Naive thymus-derived CD8-positive, alpha-beta T cell (primary cell): ENCODE measurements around the gene MRRF. TPM values are rescaled to one million over a fixed set of nuclear protein-coding genes. Genes with fewer than 3 reads are reported as not detected.
"Not testable (repeated sequence)": the region's sequence is repeated elsewhere in the genome, so short reads cannot be mapped to it uniquely, and the experiment has no call there.

Experiments
- ATAC-seq, 2 donors: fragments of 150-1000 bp; cut with Tn5 transposase in 1 of 2; sonication (Bioruptor Pico), chemical (Tn5 transposase) in 1 of 2; 1 replicate in 1 of 2; 2 replicates in 1 of 2; pipeline ENCODE4 v1.10.0; 2021; ENCODE audit warnings: mild to moderate bottlenecking in 2 of 2, moderate library complexity in 2 of 2
- POLR2A ChIA-PET: fragments of 350-600 bp; sonication (Branson Sonifier 250); formaldehyde crosslinking; loops from one replicate; lab custom pipeline; 2021; ENCODE audit warnings: antibody characterized with exemption; lab: Charles Lee
- DNase-seq, 10 donors: peaks; one replicate each; pipeline versions ENCODE4 v3.0.0 to v3.0.0-alpha.2; 2020 to 2022
- H3K27ac Mint-ChIP-seq, 10 donors: one replicate each; pipeline ENCODE4 v1.8.0; 2020 to 2022; ENCODE audit warnings: mild to moderate bottlenecking in 10 of 10, mixed read lengths in 10 of 10, moderate library complexity in 4 of 10, inconsistent platforms in 1 of 10
- H3K27me3 Mint-ChIP-seq, 5 donors: one replicate each; pipeline ENCODE4 v1.8.0; 2021 to 2022; ENCODE audit warnings: mixed read lengths in 5 of 5
- H3K36me3 Mint-ChIP-seq, 3 donors: one replicate each; pipeline ENCODE4 v1.8.0; 2020 to 2022; ENCODE audit warnings: mixed read lengths in 3 of 3, mild to moderate bottlenecking in 2 of 3, inconsistent platforms in 1 of 3
- H3K4me1 Mint-ChIP-seq, 4 donors: one replicate each; pipeline ENCODE4 v1.8.0; 2021 to 2022; ENCODE audit warnings: mixed read lengths in 4 of 4
- H3K4me3 Mint-ChIP-seq, 10 donors: one replicate each; pipeline ENCODE4 v1.8.0; 2020 to 2022; ENCODE audit warnings: mild to moderate bottlenecking in 10 of 10, mixed read lengths in 10 of 10, moderate library complexity in 6 of 10, inconsistent platforms in 1 of 10
- H3K9me3 Mint-ChIP-seq, 9 donors: one replicate each; pipeline ENCODE4 v1.8.0; 2020 to 2022; ENCODE audit warnings: mixed read lengths in 9 of 9, mild to moderate bottlenecking in 3 of 9, inconsistent platforms in 1 of 9, moderate library complexity in 1 of 9
- polyA plus RNA-seq, 3 donors: library from polyadenylated mRNA; unstranded; fragments of 300-500 nt; fragmentation: Illumina TruSeq; gene quantifications; one replicate each; pipeline ENCODE4 v1.2.3, GENCODE V29; 2021
- total RNA-seq, 8 experiments: library from RNA in 2 of 8; stranded (reverse) in 2 of 8; gene quantifications; one replicate each; pipeline ENCODE4 v1.2.3 and lab custom pipeline; 2021 to 2026

The MRRF gene
- total and polyA plus RNA-seq, 5 experiments from 2014 or later = 17.0 to 40.9 (median 25.4) TPM

GRCh38 chr9:122329597-122329996, 64.9 kb downstream of the MRRF start:
- no peaks in the 10 kb centered on the region for H3K9me3 Mint-ChIP-seq
- DNase-seq = no peak
- H3K36me3 Mint-ChIP-seq = peaks cover 8 to 40% (median 10%) of the 10 kb centered on the region in 3 donors
- H3K4me1 Mint-ChIP-seq = peaks cover 0 to 3% (median 0%) of the 10 kb centered on the region in 4 donors
- H3K27ac Mint-ChIP-seq = no peak overlapping the region
- H3K27me3 Mint-ChIP-seq = no peaks in the 10 kb centered on the region
- POLR2A ChIA-PET = no interaction called here
- H3K4me3 Mint-ChIP-seq = no peak overlapping the region
- no peak for ATAC-seq

- H3K4me3 Mint-ChIP-seq, H3K27ac Mint-ChIP-seq, ATAC-seq, H3K4me1 Mint-ChIP-seq, H3K9me3 Mint-ChIP-seq, POLR2A ChIA-PET, DNase-seq, H3K27me3 Mint-ChIP-seq: not testable (repeated sequence)
- peaks cover 8 to 31% (median 8%) of the 10 kb centered on the region in 3 donors for H3K36me3 Mint-ChIP-seq
These were observed 65.8 kb downstream of the MRRF start for GRCh38 chr9:122330466-122330865.

GRCh38 chr9:122331523-122331927, 66.8 kb downstream of the MRRF start:
- POLR2A ChIA-PET = no interaction called here
- Mint-ChIP-seq H3K27ac (peak overlapping the region in 3 of 10 donors; percentile 0 to 11 (median 4)), H3K4me1 (peaks cover 0 to 3% (median 0%) of the 10 kb centered on the region in 4 donors), H3K4me3 (no peak overlapping the region), H3K36me3 (peaks cover 8 to 24% (median 8%) of the 10 kb centered on the region in 3 donors), H3K27me3 (no peaks in the 10 kb centered on the region), H3K9me3 (no peaks in the 10 kb centered on the region)
- no peak for ATAC-seq
- DNase-seq = no peak

GRCh38 chr9:122332083-122332482, 67.4 kb downstream of the MRRF start:
- H3K36me3 Mint-ChIP-seq = peaks cover 4 to 20% (median 8%) of the 10 kb centered on the region in 3 donors
- no peak overlapping the region for H3K4me3 Mint-ChIP-seq
- H3K27me3 Mint-ChIP-seq = peaks cover 0 to under 1% (median 0%) of the 10 kb centered on the region in 5 donors
- H3K9me3 Mint-ChIP-seq = no peaks in the 10 kb centered on the region
- DNase-seq = no peak
- peak overlapping the region in 4 of 10 donors; percentile 0 to 70 (median 32) for H3K27ac Mint-ChIP-seq
- ATAC-seq = no peak
- POLR2A ChIA-PET = no interaction called here
- H3K4me1 Mint-ChIP-seq = peaks cover 0 to 3% (median 0%) of the 10 kb centered on the region in 4 donors

GRCh38 chr9:122332644-122333043, 68.0 kb downstream of the MRRF start:
- DNase-seq (no peak), ATAC-seq (no peak)
- POLR2A ChIA-PET = no interaction called here
- Mint-ChIP-seq H3K9me3 (no peaks in the 10 kb centered on the region), H3K36me3 (peaks cover 4 to 18% (median 8%) of the 10 kb centered on the region in 3 donors), H3K4me3 (no peak overlapping the region), H3K4me1 (peaks cover 0 to 3% (median 0%) of the 10 kb centered on the region in 4 donors), H3K27me3 (peaks cover 0 to 1% (median 0%) of the 10 kb centered on the region in 5 donors), H3K27ac (peak overlapping the region in 2 of 10 donors; percentile 16 to 42)

GRCh38 chr9:122333169-122333808, 68.6 kb downstream of the MRRF start:
- Mint-ChIP-seq H3K4me3 (no peak overlapping the region), H3K27me3 (peaks cover 0 to 5% (median 1%) of the 10 kb centered on the region in 5 donors), H3K9me3 (no peaks in the 10 kb centered on the region), H3K4me1 (peaks cover 0 to 3% (median 0%) of the 10 kb centered on the region in 4 donors), H3K36me3 (peaks cover 4 to 12% (median 8%) of the 10 kb centered on the region in 3 donors), H3K27ac (no peak overlapping the region)
- DNase-seq (no peak), ATAC-seq (no peak)
- POLR2A ChIA-PET = no interaction called here

- Mint-ChIP-seq H3K4me3 (no peak overlapping the region), H3K27ac (no peak overlapping the region), H3K36me3 (peaks cover 0 to 3% (median 0%) of the 10 kb centered on the region in 3 donors), H3K27me3 (peaks cover 0 to 8% (median 2%) of the 10 kb centered on the region in 5 donors), H3K9me3 (no peaks in the 10 kb centered on the region), H3K4me1 (peaks cover 0 to 3% (median 0%) of the 10 kb centered on the region in 4 donors)
- no peak for ATAC-seq
- no peak for DNase-seq
- POLR2A ChIA-PET = no interaction called here
These were observed 70.2 kb downstream of the MRRF start for GRCh38 chr9:122334916-122335315.

- H3K27ac Mint-ChIP-seq = peak overlapping the region in 1 of 10 donors; percentile 46
- H3K9me3 Mint-ChIP-seq = no peaks in the 10 kb centered on the region
These were observed 71.5 kb downstream of the MRRF start for GRCh38 chr9:122336189-122336588.

GRCh38 chr9:122336866-122337555, 72.3 kb downstream of the MRRF start:
- H3K27ac Mint-ChIP-seq = peak overlapping the region in 1 of 10 donors; percentile 24
- H3K4me3 Mint-ChIP-seq = no peak overlapping the region
- H3K36me3 Mint-ChIP-seq = no peaks in the 10 kb centered on the region
- peaks cover 0 to 8% (median 4%) of the 10 kb centered on the region in 5 donors for H3K27me3 Mint-ChIP-seq
- no peaks in the 10 kb centered on the region for H3K4me1 Mint-ChIP-seq
- no peaks in the 10 kb centered on the region for H3K9me3 Mint-ChIP-seq
- ATAC-seq (no peak), DNase-seq (no peak)
- POLR2A ChIA-PET = no interaction called here

More at GRCh38 chr9:122336189-122336588, 71.5 kb downstream of the MRRF start:
- Mint-ChIP-seq H3K4me1 (peaks cover 0 to 3% (median 0%) of the 10 kb centered on the region in 4 donors), H3K27me3 (peaks cover 0 to 8% (median 4%) of the 10 kb centered on the region in 5 donors), H3K4me3 (no peak overlapping the region), H3K36me3 (peaks cover 0 to 2% (median 0%) of the 10 kb centered on the region in 3 donors)
- ATAC-seq (no peak), DNase-seq (no peak)
- POLR2A ChIA-PET = no interaction called here

GRCh38 chr9:122337556-122337929, 72.9 kb downstream of the MRRF start:
- H3K4me1 Mint-ChIP-seq = no peaks in the 10 kb centered on the region
- H3K27me3 Mint-ChIP-seq = peaks cover 0 to 8% (median 4%) of the 10 kb centered on the region in 5 donors
- DNase-seq (no peak), ATAC-seq (no peak)
- H3K36me3 Mint-ChIP-seq = no peaks in the 10 kb centered on the region
- H3K27ac Mint-ChIP-seq = no peak overlapping the region
- no peak overlapping the region for H3K4me3 Mint-ChIP-seq
- H3K9me3 Mint-ChIP-seq = no peaks in the 10 kb centered on the region
- POLR2A ChIA-PET = no interaction called here

- Mint-ChIP-seq H3K9me3 (no peaks in the 10 kb centered on the region), H3K27me3 (peaks cover 0 to 8% (median 4%) of the 10 kb centered on the region in 5 donors), H3K4me3 (no peak overlapping the region), H3K27ac (peak overlapping the region in 1 of 10 donors; percentile 63), H3K4me1 (no peaks in the 10 kb centered on the region), H3K36me3 (no peaks in the 10 kb centered on the region)
- no peak for ATAC-seq
- POLR2A ChIA-PET = no interaction called here
- DNase-seq = no peak
These were observed 73.9 kb downstream of the MRRF start for GRCh38 chr9:122338536-122338935.

GRCh38 chr9:122338994-122339393, 74.3 kb downstream of the MRRF start:
- POLR2A ChIA-PET = no interaction called here

GRCh38 chr9:122339579-122339978, 74.9 kb downstream of the MRRF start:
- POLR2A ChIA-PET = no interaction called here
- no peaks in the 10 kb centered on the region for H3K36me3 Mint-ChIP-seq

More at GRCh38 chr9:122338994-122339393, 74.3 kb downstream of the MRRF start:
- no peaks in the 10 kb centered on the region for H3K4me1 Mint-ChIP-seq
- no peak for DNase-seq
- H3K36me3 Mint-ChIP-seq = no peaks in the 10 kb centered on the region
- peaks cover 2 to 8% (median 4%) of the 10 kb centered on the region in 5 donors for H3K27me3 Mint-ChIP-seq
- no peak overlapping the region for H3K27ac Mint-ChIP-seq
- no peak overlapping the region for H3K4me3 Mint-ChIP-seq
- H3K9me3 Mint-ChIP-seq = no peaks in the 10 kb centered on the region
- ATAC-seq = no peak

More at GRCh38 chr9:122339579-122339978, 74.9 kb downstream of the MRRF start:
- Mint-ChIP-seq H3K4me1 (no peaks in the 10 kb centered on the region), H3K27ac (no peak overlapping the region), H3K9me3 (no peaks in the 10 kb centered on the region), H3K27me3 (peaks cover 2 to 8% (median 4%) of the 10 kb centered on the region in 5 donors), H3K4me3 (no peak overlapping the region)
- ATAC-seq (no peak), DNase-seq (no peak)
